Activated T-cell treated with anti-CD3 and anti-CD28 coated beads for 24 hours (primary cell): ENCODE measurements around the gene KIF1C.
"Not testable (repeated sequence)": the region's sequence is repeated elsewhere in the genome, so short reads cannot be mapped to it uniquely, and the experiment has no call there.

Experiments
- DNase-seq: peaks from one replicate; pipeline ENCODE4 v3.0.0-alpha.2; 2020; ENCODE audit warnings: low read depth

The KIF1C gene

DNA sequence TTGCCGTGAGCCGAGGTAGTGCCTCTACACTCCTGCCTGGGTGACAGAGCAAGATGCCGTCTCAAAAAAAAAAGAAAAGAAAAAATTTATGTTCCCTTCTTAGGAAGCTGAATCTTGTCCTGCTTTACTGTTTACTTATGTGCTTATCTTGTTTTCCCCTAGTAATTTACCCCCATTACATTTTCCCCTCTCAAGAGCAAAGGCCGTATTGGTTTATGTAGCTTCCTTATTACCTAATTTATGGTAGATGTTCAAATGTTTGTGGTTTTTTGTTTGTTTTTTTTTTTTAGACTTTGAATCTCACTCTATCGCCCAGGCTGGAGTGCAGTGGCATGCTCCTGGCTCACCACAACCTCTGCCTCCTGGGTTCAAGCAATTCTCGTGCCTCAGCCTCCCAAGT, 47.7 kb downstream of the KIF1C start:
- DNase-seq, result no peak

DNA sequence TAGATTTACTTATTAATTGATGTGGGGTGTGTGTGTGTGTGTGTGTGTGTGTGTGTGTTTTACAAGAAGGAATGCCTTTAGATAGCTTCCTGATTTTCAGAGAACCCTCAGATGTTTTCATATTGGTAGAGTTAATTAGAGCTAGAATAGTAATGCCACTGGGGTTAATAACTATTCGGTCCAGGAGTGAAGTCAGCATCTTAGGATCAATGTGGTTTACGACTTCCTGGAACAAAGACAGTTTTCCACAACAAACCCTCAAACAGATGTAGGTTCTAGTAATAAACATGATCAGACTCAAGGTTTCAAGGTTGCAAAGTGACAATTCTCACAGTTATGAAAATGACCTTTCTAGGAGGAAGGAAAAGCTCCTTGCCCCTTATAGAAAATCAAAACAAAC, 49.7 kb downstream of the KIF1C start:
- no peak for DNase-seq

DNA sequence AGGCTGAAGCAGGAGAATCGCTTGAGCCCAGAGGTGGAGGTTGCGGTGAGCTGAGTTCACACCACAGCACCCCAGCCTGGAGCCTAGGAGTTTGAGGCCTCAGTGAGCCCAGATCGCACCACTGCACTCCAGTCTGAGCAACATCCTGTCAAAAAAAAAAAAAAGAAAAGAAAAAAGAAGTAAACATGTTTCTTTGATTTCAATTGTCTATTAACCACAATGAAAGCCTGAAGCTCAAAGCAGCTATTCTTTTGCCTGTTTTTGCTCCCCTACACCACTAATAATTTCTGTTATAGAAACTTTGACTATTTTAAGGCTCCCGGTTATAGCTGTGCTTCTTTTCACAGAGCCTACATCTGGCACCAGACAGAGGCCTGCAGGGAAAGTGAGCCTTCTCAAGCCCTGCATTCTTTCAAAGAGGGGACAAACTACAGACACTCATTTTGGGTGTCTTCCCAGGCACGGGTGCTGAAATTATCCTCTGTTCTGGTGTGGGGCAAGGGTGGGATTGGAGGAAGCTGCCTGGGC, 51.6 kb downstream of the KIF1C start:
- peak; percentile 20 for DNase-seq

DNA sequence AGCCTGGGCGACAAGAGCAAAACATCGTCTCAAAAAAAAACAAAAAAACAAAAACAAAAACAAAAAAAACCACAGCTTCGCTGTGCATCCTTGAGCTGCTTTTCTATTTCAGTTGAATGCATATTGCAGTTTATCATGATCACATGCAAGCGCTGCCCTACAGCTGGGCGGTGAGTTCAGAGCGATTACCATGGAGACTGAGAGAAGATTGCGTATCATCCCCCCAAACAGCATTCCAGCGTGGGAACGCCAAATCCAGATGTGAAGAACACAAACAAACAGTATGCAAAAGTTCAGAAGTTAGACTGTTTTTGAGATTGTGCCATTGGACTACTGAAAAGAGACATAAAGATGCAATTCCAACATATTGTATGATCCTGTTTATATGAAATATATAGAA, 52.5 kb downstream of the KIF1C start:
- no peak for DNase-seq

DNA sequence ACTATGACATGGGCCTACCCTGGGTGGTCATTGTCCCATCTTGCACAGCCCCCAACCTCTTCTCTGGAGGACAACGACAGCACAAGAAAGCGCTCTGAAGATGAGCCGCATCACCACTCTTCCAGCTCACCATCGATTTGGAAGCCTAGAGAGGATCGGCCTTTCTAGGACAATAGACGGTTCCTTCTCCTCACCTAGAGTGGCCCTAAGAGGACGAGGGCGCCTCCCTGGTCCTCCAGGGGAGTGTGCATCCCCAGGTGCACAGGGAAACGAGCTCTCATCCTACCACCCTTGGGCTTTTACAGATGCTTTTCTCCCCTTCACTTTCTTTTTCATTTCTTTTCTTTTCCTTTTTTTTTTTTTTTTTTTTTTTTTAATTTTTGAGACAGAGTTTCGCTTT, 57.8 kb downstream of the KIF1C start:
- no peak for DNase-seq

DNA sequence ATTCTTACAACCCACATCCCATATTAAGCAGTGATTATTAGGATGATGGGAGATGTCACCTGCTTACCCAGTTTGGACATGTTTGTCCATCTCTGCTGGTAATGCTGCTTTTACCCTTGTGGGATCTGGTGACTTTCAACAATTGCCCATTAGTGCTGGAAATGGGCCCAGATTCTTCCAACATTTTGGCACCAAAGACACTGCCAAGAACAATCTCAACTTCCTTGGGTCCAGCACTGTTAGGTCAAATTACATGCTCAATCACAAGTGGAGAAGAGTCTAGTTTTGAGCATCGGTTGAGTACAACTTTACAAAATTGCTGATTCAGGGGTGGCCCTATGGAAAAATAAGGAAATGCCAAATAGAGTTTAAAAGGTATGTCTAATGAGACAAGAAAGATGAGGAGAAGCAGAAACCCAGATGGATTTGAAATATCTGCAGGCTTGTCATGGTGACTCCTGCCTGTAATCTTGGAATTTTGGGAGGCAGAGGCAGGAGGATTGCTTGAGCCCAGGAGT, 67.5 kb downstream of the KIF1C start:
- DNase-seq, result no peak

DNA sequence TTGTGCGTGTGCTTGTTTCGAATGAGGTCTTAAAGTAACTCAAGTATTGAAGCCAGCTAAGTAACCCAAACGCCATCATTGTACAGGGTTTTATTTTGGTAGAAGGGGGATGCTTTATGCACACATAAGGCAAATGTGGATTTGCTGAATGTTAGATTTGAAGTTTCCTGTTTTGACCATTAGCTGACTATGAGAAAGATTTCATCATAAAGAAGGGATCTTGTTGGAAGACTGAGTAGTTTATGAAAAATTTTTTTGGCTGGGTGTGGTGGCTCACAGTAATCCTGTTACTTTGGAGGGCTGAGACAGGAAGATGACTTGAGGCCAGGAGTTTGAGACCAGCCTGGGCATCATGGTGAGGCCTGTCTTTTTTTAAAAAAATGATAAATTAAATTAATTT, 70.5 kb downstream of the KIF1C start:
- no peak for DNase-seq

DNA sequence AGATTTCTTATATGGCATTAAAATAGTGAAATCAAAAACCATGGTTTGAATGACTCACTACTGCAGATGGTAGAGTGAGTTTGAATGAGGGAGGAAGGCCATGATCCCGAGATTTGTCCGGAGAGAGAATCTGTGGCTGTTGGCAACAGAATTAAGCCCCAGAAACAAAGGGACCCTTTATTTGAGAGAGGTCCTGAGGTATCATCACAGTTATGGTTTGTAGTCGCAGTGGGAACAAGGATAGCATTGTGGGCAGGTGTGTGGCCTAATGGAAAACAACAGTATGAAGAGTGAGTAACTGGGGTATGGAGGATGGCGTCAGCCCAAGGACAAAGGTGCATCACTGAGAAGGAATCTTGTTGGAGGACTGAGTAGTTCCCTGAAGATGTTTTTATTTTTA, 72.0 kb downstream of the KIF1C start:
- no peak for DNase-seq

DNA sequence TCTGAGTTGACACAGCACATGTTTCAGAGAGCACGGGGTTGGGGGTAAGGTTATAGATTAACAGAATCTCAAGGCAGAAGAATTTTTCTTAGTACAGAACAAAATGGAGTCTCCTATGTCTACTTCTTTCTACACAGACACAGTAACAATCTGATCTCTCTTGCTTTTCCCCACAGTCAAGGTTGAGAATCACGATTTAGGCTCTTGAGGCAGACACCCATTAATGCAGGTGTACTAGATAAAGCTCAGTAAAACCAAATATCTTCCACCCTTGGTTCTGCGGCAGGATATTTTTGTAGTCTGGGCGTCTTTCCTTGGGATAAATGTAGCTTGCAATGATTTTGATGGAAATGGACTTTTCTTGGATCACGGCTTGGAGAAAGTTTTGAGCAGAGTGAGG, 77.7 kb downstream of the KIF1C start:
- DNase-seq, result not testable (repeated sequence)

DNA sequence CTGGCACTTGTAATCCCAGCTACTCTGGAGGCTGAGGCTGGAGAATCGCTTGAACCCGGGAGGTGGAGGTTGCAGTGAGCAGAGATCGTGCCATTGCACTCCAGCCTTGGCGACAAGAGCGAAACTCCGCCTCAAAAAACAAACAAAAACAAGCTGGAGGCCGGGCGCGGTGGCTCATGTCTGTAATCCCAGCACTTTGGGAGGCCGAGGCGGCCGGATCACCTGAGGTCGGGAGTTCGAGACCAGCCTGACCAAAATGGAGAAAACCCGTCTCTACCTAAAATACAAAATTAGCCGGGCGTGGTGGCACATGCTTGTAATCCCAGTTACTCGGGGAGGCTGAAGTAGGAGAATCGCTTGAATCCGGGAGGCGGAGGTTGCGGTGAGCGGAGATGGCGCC, 79.5 kb downstream of the KIF1C start:
- not testable (repeated sequence) for DNase-seq

DNA sequence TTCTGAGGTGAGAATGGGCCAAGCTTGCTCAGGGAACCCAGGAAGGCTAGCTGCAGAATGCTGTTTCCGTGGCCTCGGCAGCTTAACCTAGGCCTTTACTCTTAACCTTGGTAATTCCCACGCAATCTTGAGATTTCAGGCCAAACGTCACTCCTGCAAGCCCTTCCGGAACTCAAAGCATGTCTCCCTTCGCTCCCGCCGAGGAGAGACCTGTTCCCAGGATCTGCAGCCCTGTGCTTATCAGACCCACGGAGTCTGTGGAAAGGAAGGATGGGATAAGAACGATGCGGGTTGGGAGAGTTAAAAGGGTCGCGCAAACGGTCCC, 80.0 kb downstream of the KIF1C start:
- no peak for DNase-seq
